GM12892 (cell line): ENCODE measurements around the gene CFAP221.

Experiments
- POLR2A ChIP-seq: IDR thresholded peaks from 2 replicates; pipeline ENCODE4 v1.6.1; 2011; ENCODE audit warnings: low read depth, low read length, control low read depth
- POLR2AphosphoS5 ChIP-seq: IDR thresholded peaks from 2 replicates; pipeline ENCODE4 v1.6.1; 2011; ENCODE audit warnings: low read depth, low read length, control low read depth
- TAF1 ChIP-seq: IDR thresholded peaks from 2 replicates; pipeline ENCODE4 v1.6.1; 2011; ENCODE audit warnings: low read depth, mild to moderate bottlenecking, control low read depth, low read length, borderline replicate concordance

GRCh38 chr2:119699016-119699606 lies 154.9 kb downstream of the CFAP221 start:
- no peak for TF ChIP-seq POLR2AphosphoS5
- TF ChIP-seq POLR2A, result no peak
- no peak for TF ChIP-seq TAF1
